Retinal pigment epithelial cell (primary cell): ENCODE results near the gene ETNK2.
"Not testable (repeated sequence)": the region's sequence is repeated elsewhere in the genome, so short reads cannot be mapped to it uniquely, and the experiment has no call there.

Experiments
- DNase-seq: peaks from one replicate; pipeline ENCODE4 v3.0.0-alpha.2; 2010; ENCODE audit warnings: low read depth
- H3K4me3 ChIP-seq: 2 replicates; pipeline ENCODE4 v1.5.1; 2011; ENCODE audit warnings: mild to moderate bottlenecking, low read length, control low read depth, moderate library complexity
- CTCF ChIP-seq: conservative IDR thresholded peaks from 2 replicates; pipeline ENCODE4 v1.5.1; 2011; ENCODE audit warnings: low read depth, low read length, control low read depth, inconsistent platforms

The ETNK2 gene

GRCh38 chr1:204091787-204092312 is 60.0 kb downstream of the ETNK2 start:
- no peak for DNase-seq
- no peak for TF ChIP-seq CTCF
- H3K4me3 ChIP-seq, result no peak overlapping the region

GRCh38 chr1:204091066-204091465 is 60.8 kb downstream of the ETNK2 start:
- TF ChIP-seq CTCF, result no peak

DNA sequence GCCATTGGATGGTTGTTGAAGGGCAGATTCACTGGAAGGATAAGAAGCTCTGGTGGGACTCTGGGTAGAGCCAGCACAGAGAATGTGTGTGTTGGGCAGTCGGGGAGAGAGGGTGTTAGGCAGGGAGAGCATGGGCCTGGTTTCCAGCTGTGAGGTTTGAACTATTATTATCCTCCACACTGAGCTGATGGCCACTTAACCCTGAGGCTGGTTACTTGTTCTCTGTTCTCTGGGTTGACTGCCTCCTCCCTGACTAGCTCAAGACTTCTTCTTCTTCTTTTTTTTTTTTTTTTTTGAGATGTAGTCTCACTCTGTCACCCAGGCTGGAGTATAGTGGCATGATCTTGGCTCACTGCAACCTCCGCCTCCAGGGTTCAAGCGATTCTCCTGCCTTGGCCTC is 61.7 kb downstream of the ETNK2 start:
- DNase-seq, H3K4me3 ChIP-seq: not testable (repeated sequence)

More at GRCh38 chr1:204091066-204091465, 60.8 kb downstream of the ETNK2 start:
- no peak overlapping the region for H3K4me3 ChIP-seq
- DNase-seq, result no peak

GRCh38 chr1:204089044-204089751 is 62.6 kb downstream of the ETNK2 start:
- no peak overlapping the region for H3K4me3 ChIP-seq
- DNase-seq, result no peak
- TF ChIP-seq CTCF, result no peak

- H3K4me3 ChIP-seq, result no peak overlapping the region
- no peak for TF ChIP-seq CTCF
- no peak for DNase-seq
These were observed 63.2 kb downstream of the ETNK2 start for GRCh38 chr1:204088596-204088995.

- TF ChIP-seq CTCF, result no peak
- H3K4me3 ChIP-seq, result no peak overlapping the region
- DNase-seq, result no peak
These were observed 63.8 kb downstream of the ETNK2 start for GRCh38 chr1:204087893-204088528.

- H3K4me3 ChIP-seq, result no peak overlapping the region
- no peak for DNase-seq
These were observed 64.5 kb downstream of the ETNK2 start for GRCh38 chr1:204087181-204087892.

More at GRCh38 chr1:204087181-204087892, 64.5 kb downstream of the ETNK2 start:
- no peak for TF ChIP-seq CTCF
